GM10248 (cell line): ENCODE measurements around the gene RHOF.

Experiments
- CTCF ChIA-PET: fragments of 300-600 bp; sonication (Branson Sonifier 250); formaldehyde crosslinking; extraction: SDS; loops from one replicate; lab custom pipeline; 2021; ENCODE audit warnings: antibody characterized with exemption; lab: Yijun Ruan, JAX
- POLR2A ChIA-PET: fragments of 350-650 bp; sonication (Branson Sonifier 250); formaldehyde crosslinking; extraction: SDS; loops from one replicate; lab custom pipeline; 2020; ENCODE audit warnings: antibody characterized with exemption; lab: Yijun Ruan, JAX
- DNase-seq: peaks from one replicate; pipeline ENCODE4 v3.0.0; 2012; ENCODE audit errors: extremely low spot score
- CTCF ChIP-seq: IDR thresholded peaks from 2 replicates; pipeline ENCODE4 v1.5.1; 2012; ENCODE audit warnings: mild to moderate bottlenecking, low read depth; ENCODE audit errors: extremely low read depth, missing control alignments, control extremely low read depth

Gene RHOF

GRCh38 chr12:121741743-121742142 lies 51.7 kb downstream of the RHOF start:
- TF ChIP-seq CTCF: no peak
- CTCF ChIA-PET: interaction anchor here (1.1 to 1.9 kb wide), 3 partner anchors 11 to 70 kb away, joined by 3 to 4 read pairs (median 3); no protein-coding TSS in a partner anchor
- no peak for DNase-seq
- POLR2A ChIA-PET: no interaction called here

GRCh38 chr12:121740847-121741246 lies 52.6 kb downstream of the RHOF start:
- TF ChIP-seq CTCF: no peak
- ChIA-PET POLR2A (no interaction called here), CTCF (interaction anchor here (1.6 to 1.9 kb wide), 2 partner anchors 12 to 58 kb away, joined by 3 to 4 read pairs; no protein-coding TSS in a partner anchor)
- DNase-seq: no peak

- ChIA-PET CTCF (no interaction called here), POLR2A (no interaction called here)
- DNase-seq: no peak
- TF ChIP-seq CTCF: no peak
Measured at GRCh38 chr12:121738340-121738858, 55.1 kb downstream of the RHOF start.

GRCh38 chr12:121733849-121734248 lies 59.6 kb downstream of the RHOF start:
- ChIA-PET CTCF (no interaction called here), POLR2A (no interaction called here)
- TF ChIP-seq CTCF: no peak
- DNase-seq: no peak

GRCh38 chr12:121731473-121731872 lies 62.0 kb downstream of the RHOF start:
- ChIA-PET CTCF (no interaction called here), POLR2A (no interaction called here)
- TF ChIP-seq CTCF: no peak
- no peak for DNase-seq

GRCh38 chr12:121729021-121729420 lies 64.5 kb downstream of the RHOF start:
- ChIA-PET CTCF (interaction anchor here (1.2 to 2.1 kb wide), 6 partner anchors 9 to 65 kb away, joined by 3 to 7 read pairs (median 4); partner anchors contain the start of genes RHOF and TMEM120B), POLR2A (no interaction called here)
- DNase-seq: no peak
- no peak for TF ChIP-seq CTCF
